A673 (cell line): Measurements from ENCODE around the gene EEFSEC.

Experiments used
- EZH2 ChIP-seq: fragments of 200-600 bp; sonication (generic); IDR thresholded peaks from 2 replicates; pipeline ENCODE4 v1.6.1; 2017; ENCODE audit warnings: borderline replicate concordance, low read depth, mild to moderate bottlenecking, mixed read lengths, antibody characterized with exemption, low read length; ENCODE audit not compliant: poor library complexity, severe bottlenecking
- TF ChIP-seq, protein P1 (sequence below): fragments of 300-800, 200-600 bp; sonication (generic); conservative IDR thresholded peaks from 2 replicates; pipeline ENCODE4 v1.5.1; 2017; ENCODE audit warnings: low read depth, mild to moderate bottlenecking, antibody characterized with exemption, low read length, moderate library complexity, mixed read lengths

GRCh38 chr3:128296469-128297251 lies 143.4 kb downstream of the EEFSEC start:
- TF ChIP-seq, protein P1, sequence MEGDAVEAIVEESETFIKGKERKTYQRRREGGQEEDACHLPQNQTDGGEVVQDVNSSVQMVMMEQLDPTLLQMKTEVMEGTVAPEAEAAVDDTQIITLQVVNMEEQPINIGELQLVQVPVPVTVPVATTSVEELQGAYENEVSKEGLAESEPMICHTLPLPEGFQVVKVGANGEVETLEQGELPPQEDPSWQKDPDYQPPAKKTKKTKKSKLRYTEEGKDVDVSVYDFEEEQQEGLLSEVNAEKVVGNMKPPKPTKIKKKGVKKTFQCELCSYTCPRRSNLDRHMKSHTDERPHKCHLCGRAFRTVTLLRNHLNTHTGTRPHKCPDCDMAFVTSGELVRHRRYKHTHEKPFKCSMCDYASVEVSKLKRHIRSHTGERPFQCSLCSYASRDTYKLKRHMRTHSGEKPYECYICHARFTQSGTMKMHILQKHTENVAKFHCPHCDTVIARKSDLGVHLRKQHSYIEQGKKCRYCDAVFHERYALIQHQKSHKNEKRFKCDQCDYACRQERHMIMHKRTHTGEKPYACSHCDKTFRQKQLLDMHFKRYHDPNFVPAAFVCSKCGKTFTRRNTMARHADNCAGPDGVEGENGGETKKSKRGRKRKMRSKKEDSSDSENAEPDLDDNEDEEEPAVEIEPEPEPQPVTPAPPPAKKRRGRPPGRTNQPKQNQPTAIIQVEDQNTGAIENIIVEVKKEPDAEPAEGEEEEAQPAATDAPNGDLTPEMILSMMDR, result no peak
- TF ChIP-seq EZH2, result no peak
